Fibroblast of the aortic adventitia (primary cell): ENCODE data around the gene GRIK1. TPM values are rescaled to one million over a fixed set of nuclear protein-coding genes. Genes with fewer than 3 reads are reported as not detected.

Experiments used
- DNase-seq: peaks from one replicate; pipeline ENCODE4 v3.0.0-alpha.2; 2010; ENCODE audit warnings: low read depth
- H3K4me3 ChIP-seq: 2 replicates; pipeline ENCODE4 v1.5.1; 2011; ENCODE audit warnings: low read depth, mild to moderate bottlenecking, control low read depth, low read length, moderate library complexity
- total RNA-seq: library from RNA; depleted of rRNA; stranded (reverse); fragments of >200 nt; gene quantifications from 2 replicates; pipeline ENCODE4 v1.2.3, GENCODE V29; 2012; ENCODE audit warnings: low replicate concordance
- TF ChIP-seq, protein P1 (sequence below): IDR thresholded peaks from 2 replicates; pipeline ENCODE4 v1.5.1; 2011; ENCODE audit warnings: mild to moderate bottlenecking, low read length, control low read depth, inconsistent platforms; ENCODE audit not compliant: insufficient read depth

GRIK1 gene
- total RNA-seq, 1 donor: 0.81 TPM

DNA sequence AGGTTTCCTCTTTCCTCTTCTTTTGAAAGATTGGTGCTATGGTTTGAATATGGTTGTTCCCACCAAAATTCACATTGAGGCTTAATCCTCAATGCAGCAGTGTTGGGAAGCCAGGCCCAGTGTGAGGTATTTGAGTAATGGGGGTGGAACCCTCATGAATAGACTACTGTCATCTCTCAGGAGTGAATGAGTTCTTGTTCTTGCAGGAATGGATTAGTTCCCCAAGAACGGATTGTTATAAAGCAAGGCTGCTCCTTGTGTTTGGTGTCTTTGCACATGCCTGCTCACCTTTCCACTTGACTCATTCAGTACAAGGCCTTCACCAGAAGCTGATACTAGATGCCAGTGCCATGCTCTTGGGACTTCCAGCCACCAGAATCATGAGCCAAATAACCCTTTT lies 417.9 kb downstream of the GRIK1 start:
- no peak overlapping the region for H3K4me3 ChIP-seq
- TF ChIP-seq, protein P1, sequence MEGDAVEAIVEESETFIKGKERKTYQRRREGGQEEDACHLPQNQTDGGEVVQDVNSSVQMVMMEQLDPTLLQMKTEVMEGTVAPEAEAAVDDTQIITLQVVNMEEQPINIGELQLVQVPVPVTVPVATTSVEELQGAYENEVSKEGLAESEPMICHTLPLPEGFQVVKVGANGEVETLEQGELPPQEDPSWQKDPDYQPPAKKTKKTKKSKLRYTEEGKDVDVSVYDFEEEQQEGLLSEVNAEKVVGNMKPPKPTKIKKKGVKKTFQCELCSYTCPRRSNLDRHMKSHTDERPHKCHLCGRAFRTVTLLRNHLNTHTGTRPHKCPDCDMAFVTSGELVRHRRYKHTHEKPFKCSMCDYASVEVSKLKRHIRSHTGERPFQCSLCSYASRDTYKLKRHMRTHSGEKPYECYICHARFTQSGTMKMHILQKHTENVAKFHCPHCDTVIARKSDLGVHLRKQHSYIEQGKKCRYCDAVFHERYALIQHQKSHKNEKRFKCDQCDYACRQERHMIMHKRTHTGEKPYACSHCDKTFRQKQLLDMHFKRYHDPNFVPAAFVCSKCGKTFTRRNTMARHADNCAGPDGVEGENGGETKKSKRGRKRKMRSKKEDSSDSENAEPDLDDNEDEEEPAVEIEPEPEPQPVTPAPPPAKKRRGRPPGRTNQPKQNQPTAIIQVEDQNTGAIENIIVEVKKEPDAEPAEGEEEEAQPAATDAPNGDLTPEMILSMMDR: no peak
- DNase-seq: no peak

DNA sequence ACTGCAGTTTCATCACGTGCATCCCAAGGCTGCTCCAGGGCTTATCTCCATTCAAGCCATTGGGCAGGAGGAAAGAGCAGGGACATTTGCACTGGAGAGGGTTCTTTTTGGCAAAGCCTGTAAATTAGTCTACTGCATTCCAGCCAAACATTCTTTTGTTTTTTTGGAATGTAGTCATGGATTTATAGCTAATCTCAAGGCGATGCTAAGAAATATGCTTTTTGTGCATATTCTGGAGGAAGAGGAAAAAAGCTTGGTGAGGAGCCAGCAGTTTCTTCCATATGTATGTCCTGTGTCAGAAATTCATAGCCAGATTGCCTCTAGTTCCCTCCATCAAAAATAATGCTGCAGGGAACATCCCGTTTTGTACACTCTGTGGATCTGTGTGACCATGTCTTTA lies 419.6 kb downstream of the GRIK1 start:
- DNase-seq: peak; percentile 61
- no peak overlapping the region for H3K4me3 ChIP-seq
- TF ChIP-seq, protein P1: no peak

DNA sequence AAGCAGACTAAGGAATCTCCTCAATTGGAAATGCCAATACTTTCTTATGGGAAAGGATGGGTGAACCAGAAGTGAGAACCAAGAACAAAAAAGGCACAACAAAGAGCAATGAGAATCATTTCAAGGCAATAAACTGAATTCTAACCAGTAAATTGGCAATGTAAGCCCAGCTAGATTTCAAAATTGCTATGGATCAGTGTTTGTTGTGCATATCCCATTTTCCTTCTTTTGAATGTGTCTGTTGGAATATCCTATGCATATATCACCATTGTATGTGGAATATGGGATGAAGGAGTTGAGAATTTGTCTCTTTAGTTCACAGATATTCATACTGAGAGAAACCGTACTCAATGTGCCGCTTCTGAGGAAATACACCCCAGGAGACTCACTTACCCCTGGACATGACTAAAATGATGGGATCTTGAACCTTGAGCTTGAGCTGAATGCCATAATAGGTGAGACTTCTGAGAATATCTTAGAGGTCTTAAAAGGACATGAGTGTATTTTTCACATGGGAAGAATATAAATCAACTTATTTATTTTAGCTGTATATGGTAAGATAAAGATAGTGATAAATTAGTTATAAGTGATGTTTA lies 425.0 kb downstream of the GRIK1 start:
- no peak for DNase-seq
- no peak overlapping the region for H3K4me3 ChIP-seq
- TF ChIP-seq, protein P1: no peak

DNA sequence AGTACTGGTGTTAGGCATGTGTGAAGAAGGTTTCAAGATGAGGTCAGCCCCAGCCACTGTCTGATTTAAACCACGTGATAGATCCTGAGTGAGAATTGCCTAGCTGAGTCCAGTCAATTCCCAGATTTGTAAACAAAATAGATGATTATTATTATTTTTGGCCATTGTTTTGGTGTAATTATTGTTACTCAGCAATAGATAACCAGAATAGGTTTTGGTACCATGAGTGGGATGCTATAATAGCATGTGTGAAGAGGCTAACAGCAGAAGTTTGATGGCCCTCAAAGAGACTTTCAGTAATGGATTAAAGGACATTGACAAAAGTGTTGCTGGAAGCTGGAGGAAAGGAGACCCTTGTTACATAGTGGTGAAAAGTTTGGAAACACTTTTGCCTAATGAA lies 426.3 kb downstream of the GRIK1 start:
- TF ChIP-seq, protein P1: no peak
- H3K4me3 ChIP-seq: no peak overlapping the region
- no peak for DNase-seq

DNA sequence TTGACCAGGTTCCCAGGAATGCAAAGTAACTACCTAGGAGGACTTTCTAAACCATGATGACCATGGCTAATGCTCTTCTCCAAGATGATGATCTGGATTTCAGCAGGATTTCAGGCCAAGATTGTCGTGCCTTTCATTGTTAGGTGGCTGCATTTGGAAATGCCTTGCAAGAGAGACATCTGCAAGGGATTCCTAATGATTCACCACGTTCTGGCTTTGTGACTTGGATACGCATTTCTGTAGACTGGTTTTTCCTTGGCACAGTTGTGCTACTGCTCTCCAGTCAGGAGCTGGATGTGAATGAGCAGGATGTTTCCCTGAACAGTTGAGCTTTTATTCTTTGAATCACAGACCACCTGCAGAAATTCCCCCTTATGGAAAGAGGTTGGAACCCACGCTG lies 428.7 kb downstream of the GRIK1 start:
- DNase-seq: no peak
- TF ChIP-seq, protein P1: no peak
- H3K4me3 ChIP-seq: no peak overlapping the region

DNA sequence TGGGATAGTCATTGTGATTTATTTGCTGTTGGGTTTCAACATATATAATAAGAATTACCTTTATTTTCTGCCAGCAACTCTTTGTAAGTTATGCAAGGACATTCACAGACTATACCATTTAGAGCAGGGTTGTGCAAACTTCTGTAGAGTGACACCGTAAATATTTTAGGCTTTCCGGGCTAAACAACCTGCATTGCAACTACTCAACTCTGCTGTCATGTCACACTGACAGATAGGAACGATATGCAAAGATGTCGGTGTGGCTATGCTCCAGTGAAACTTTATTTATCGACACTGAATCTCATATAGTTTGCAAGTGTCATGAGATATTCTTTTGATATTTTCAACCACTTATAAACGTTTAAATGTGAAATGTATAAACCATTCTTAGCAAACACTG lies 430.7 kb downstream of the GRIK1 start:
- no peak for DNase-seq
- no peak overlapping the region for H3K4me3 ChIP-seq
- TF ChIP-seq, protein P1: no peak

DNA sequence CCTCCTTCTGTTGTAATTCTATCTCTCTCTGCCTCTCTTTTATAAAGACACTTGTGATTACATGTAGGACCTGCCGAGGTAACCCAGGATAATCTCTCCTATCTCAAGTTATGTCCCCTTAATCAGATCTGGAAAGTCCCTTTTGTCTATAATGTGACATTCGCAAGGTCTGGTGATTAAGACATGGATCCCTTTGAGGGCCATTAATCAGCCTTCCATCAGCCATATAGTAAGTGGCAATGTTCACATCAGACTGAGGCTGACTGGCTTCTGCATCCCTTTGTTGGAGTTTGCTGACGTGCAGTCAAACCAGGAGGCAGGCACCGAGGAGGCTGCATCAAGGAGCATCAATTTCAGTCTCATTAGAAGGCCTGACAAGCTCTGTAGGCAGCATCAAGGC lies 431.5 kb downstream of the GRIK1 start:
- TF ChIP-seq, protein P1: no peak
- no peak overlapping the region for H3K4me3 ChIP-seq
- DNase-seq: no peak
